Osteocyte (in vitro differentiated cells): Measurements from ENCODE around the gene PIK3C2B. TPM values are rescaled to one million over a fixed set of nuclear protein-coding genes. Genes with fewer than 3 reads are reported as not detected.

ENCODE experiments used
- DNase-seq: peaks from one replicate; pipeline ENCODE4 v3.0.0; 2021; ENCODE audit warnings: mixed read lengths; ENCODE audit not compliant: unreplicated experiment; ENCODE audit errors: extremely low spot score
- H3K27ac Mint-ChIP-seq: one replicate; pipeline ENCODE4 v1.8.0; 2021; ENCODE audit warnings: mild to moderate bottlenecking, mixed read lengths; ENCODE audit not compliant: unreplicated experiment
- H3K27me3 Mint-ChIP-seq: one replicate; pipeline ENCODE4 v1.8.0; 2021; ENCODE audit warnings: mixed read lengths; ENCODE audit not compliant: unreplicated experiment
- H3K36me3 Mint-ChIP-seq: one replicate; pipeline ENCODE4 v1.8.0; 2021; ENCODE audit warnings: mixed read lengths; ENCODE audit not compliant: unreplicated experiment
- H3K4me1 Mint-ChIP-seq: one replicate; pipeline ENCODE4 v1.8.0; 2021; ENCODE audit warnings: mixed read lengths; ENCODE audit not compliant: unreplicated experiment
- H3K4me3 Mint-ChIP-seq: one replicate; pipeline ENCODE4 v1.8.0; 2021; ENCODE audit warnings: mild to moderate bottlenecking, moderate library complexity, mixed read lengths; ENCODE audit not compliant: unreplicated experiment
- H3K9me3 Mint-ChIP-seq: one replicate; pipeline ENCODE4 v1.8.0; 2021; ENCODE audit warnings: mixed read lengths; ENCODE audit not compliant: unreplicated experiment
- total RNA-seq: library from RNA; stranded (reverse); gene quantifications from 2 replicates; pipeline ENCODE4 v1.2.1, GENCODE V29; 2021
- TF ChIP-seq, protein P1 (sequence below): fragments of 200-600 bp; sonication (generic); IDR thresholded peaks from 2 replicates; pipeline ENCODE4 v1.5.0; 2021; ENCODE audit warnings: antibody characterized with exemption, mild to moderate bottlenecking, moderate library complexity

Gene PIK3C2B
- total RNA-seq, 1 donor from 2014 or later: 17.5 TPM

DNA sequence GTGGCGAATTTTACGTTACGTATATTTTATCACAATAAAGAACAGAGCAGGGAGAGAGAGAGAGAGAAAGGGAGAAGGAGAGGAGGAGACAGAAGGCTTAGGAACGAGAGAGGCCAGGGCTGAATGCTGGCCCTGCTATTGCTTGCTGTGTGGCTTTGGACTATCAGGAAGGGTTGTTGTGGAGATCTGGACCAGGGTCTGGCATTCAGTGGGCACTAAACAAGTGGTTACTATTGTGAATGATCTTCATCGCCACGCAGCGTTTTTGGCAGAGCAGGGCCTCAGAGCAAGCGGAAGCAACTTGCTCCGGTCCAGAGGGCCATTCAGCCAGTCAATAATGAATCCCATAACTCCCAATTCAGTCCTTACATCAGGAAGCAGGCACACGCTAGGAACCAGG, 26.4 kb downstream of the PIK3C2B start:
- Mint-ChIP-seq H3K9me3 (no peaks in the 10 kb centered on the region), H3K4me3 (no peak overlapping the region), H3K36me3 (peaks cover 17% of the 10 kb centered on the region), H3K27ac (no peak overlapping the region), H3K4me1 (peaks cover 16% of the 10 kb centered on the region), H3K27me3 (no peaks in the 10 kb centered on the region)
- DNase-seq: no peak
- TF ChIP-seq, protein P1, sequence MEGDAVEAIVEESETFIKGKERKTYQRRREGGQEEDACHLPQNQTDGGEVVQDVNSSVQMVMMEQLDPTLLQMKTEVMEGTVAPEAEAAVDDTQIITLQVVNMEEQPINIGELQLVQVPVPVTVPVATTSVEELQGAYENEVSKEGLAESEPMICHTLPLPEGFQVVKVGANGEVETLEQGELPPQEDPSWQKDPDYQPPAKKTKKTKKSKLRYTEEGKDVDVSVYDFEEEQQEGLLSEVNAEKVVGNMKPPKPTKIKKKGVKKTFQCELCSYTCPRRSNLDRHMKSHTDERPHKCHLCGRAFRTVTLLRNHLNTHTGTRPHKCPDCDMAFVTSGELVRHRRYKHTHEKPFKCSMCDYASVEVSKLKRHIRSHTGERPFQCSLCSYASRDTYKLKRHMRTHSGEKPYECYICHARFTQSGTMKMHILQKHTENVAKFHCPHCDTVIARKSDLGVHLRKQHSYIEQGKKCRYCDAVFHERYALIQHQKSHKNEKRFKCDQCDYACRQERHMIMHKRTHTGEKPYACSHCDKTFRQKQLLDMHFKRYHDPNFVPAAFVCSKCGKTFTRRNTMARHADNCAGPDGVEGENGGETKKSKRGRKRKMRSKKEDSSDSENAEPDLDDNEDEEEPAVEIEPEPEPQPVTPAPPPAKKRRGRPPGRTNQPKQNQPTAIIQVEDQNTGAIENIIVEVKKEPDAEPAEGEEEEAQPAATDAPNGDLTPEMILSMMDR: no peak

DNA sequence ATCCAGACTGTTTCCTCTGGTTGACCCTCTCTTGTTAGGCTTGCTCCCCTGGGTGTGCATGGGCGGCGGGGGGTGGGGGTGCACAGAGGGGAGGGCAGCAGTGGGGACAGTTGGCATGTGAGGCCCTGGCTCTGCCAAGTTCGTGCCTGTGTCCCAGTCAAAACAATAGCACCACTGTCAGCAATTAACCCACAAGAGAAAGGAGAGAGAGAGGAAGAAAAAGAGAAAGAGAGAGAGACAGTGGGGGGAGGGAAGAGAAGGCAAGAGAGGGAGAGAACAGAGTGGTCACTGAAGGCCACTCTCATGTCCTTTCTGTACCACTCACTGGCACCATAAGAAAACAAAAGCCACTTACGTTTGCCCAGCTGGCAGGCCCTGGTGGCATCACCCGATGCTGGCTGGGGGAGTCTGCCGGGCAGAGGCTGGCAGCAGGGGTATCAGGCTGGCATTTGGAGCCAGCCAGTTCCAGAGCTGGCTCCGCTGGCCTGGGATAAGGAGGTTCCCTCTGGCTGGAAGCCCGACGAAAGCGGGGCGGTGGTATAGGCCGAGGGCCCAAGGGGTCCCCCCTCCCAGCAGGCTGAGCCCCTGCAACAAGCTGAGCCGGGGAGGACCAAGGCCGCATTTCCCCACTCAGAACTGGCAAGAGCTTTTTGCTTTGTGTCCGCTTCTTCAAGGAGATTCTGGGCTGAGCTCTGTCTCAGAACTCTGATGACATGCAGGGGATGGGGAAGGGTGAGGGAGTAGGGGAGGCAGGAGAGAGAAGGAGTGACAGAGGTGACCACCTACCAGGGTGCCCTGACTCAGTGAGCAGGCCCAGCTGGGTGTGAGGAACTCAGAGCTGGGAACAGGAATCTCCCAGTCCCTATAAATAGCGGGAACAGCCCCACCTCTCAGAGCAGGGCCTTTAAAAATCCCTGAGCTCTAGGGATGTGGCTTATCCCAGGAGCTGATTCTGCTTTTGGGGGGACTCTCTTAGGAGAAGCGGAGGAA, 27.9 kb downstream of the PIK3C2B start:
- Mint-ChIP-seq H3K27ac (no peak overlapping the region), H3K9me3 (no peaks in the 10 kb centered on the region), H3K27me3 (no peaks in the 10 kb centered on the region), H3K4me1 (peaks cover 13% of the 10 kb centered on the region), H3K4me3 (no peak overlapping the region), H3K36me3 (peaks cover 17% of the 10 kb centered on the region)
- TF ChIP-seq, protein P1: no peak
- DNase-seq: no peak

DNA sequence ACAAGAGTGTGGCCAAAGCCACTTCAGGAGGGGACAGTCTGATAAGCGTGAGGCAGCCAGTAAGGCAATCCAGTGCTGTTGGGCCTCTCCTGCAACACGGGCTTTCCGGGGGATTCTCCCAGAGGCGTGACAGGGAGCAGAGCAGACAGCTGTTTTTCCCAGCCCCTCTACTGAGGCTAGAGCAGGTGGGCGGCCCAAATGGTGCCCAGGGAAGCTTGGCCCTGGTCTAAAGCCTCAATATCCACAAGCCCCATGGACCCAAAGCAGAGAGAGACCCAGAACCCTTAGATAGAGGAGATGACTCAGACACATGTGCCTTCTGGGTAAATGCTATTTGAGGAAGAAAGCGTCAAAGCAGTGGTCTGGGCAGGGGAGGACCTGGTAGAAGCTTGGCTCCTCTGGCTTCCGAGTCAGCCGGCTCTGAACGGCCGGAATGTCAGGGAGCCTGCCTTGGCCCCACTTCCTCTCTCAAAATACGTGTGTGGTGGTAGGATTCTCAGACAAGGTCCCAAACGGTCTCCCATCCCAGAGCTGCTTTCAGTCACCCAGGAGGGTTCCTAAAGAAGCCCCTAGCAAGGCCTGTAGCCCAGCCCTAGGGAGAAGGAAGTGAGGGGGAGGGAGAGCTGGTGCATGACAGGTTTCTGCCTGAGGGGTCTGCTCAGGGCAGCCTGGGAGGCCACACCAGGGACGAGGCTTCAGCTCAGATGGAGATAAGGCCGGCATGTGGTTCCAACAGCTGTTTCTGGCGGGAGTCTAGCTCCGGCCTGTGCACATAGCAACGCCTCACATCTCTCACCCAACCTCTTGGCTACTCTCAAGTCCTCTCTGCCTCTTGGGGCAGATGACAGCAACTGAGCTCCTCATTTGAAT, 28.8 kb downstream of the PIK3C2B start:
- Mint-ChIP-seq H3K27ac (peak overlapping the region; percentile 14), H3K36me3 (peaks cover 21% of the 10 kb centered on the region), H3K4me1 (peaks cover 13% of the 10 kb centered on the region), H3K4me3 (no peak overlapping the region), H3K9me3 (no peaks in the 10 kb centered on the region), H3K27me3 (no peaks in the 10 kb centered on the region)
- DNase-seq: no peak
- TF ChIP-seq, protein P1: no peak

GRCh38 chr1:204464701-204465100, 29.9 kb downstream of the PIK3C2B start:
- no peak for DNase-seq
- Mint-ChIP-seq H3K27me3 (no peaks in the 10 kb centered on the region), H3K27ac (no peak overlapping the region), H3K36me3 (peaks cover 27% of the 10 kb centered on the region), H3K4me3 (no peak overlapping the region), H3K9me3 (no peaks in the 10 kb centered on the region), H3K4me1 (peaks cover 13% of the 10 kb centered on the region)
- TF ChIP-seq, protein P1: no peak
